VCaP (cell line): ENCODE results near the gene IL17C.
A peak's percentile ranks its signal among the peaks of the same experiment; 100 is the strongest.

Experiments
- H3K27ac ChIP-seq: fragments of 450-650 bp; 2 replicates; pipeline ENCODE4 v1.5.1; 2017
- TF ChIP-seq, protein P1 (sequence below): fragments of 450-650 bp; conservative IDR thresholded peaks from 2 replicates; pipeline ENCODE4 v1.5.1; 2017; ENCODE audit warnings: mild to moderate bottlenecking, moderate library complexity

IL17C gene

DNA sequence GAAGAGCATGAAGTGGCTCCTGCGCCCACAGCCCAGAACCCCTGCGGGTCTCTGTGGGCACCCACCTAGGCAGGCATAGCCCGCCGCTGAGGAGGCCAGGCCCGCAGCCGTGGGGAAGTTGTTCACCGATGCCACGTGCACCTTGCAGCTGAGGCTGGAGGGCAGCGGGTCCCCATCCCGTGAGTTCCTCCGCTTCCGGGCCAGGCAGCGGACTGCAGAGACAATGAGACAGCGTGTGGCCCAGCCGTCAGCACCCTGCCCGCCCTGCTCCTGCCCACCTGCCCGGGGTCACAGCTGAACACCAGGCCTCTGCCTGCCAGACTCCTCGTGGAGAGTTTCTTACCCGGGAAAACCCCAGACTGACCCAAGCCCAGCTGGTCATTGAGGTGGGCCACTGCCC, 19.0 kb downstream of the IL17C start:
- no peak overlapping the region for H3K27ac ChIP-seq
- TF ChIP-seq, protein P1, sequence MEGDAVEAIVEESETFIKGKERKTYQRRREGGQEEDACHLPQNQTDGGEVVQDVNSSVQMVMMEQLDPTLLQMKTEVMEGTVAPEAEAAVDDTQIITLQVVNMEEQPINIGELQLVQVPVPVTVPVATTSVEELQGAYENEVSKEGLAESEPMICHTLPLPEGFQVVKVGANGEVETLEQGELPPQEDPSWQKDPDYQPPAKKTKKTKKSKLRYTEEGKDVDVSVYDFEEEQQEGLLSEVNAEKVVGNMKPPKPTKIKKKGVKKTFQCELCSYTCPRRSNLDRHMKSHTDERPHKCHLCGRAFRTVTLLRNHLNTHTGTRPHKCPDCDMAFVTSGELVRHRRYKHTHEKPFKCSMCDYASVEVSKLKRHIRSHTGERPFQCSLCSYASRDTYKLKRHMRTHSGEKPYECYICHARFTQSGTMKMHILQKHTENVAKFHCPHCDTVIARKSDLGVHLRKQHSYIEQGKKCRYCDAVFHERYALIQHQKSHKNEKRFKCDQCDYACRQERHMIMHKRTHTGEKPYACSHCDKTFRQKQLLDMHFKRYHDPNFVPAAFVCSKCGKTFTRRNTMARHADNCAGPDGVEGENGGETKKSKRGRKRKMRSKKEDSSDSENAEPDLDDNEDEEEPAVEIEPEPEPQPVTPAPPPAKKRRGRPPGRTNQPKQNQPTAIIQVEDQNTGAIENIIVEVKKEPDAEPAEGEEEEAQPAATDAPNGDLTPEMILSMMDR: no peak

DNA sequence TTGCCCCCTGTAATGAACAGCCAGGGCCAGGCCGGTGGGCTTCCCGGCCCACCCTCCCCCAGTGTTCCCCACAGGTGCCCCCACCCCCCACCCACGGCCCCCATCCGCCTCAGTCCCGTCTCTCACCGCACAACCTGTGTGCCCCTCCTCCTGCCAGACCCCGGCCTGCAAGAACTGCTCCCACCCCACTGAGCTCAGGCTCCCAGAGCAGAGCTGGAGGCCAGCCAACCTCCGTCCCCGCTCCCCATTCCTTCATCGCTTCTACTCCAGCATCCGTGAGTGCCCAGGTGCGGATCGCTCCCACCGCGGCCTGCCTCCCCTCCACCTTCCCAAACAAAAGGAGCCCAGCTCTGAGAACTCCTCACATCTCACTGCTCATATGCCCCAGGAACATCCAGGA, 20.3 kb downstream of the IL17C start:
- H3K27ac ChIP-seq: no peak overlapping the region
- TF ChIP-seq, protein P1: no peak

DNA sequence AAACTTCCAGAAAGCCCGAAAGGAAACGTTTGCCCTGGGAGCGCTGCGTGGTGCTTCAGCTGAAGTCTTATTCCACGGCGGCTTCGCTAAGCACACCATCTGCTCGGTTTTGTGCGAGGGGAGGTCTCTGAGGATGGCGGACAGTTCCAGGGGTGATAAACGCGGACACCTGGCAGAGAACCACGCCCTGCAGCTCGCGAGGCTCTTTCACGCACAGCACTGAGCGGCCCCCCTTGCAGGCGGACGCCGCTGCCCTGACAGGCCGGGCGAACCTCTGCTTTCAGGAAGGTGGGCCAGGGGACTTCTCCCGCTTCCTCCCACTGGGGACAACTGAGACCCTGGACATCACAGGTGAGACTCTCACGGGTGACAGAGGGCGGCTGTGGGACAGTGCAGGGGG, 20.8 kb downstream of the IL17C start:
- H3K27ac ChIP-seq: no peak overlapping the region
- TF ChIP-seq, protein P1: no peak

DNA sequence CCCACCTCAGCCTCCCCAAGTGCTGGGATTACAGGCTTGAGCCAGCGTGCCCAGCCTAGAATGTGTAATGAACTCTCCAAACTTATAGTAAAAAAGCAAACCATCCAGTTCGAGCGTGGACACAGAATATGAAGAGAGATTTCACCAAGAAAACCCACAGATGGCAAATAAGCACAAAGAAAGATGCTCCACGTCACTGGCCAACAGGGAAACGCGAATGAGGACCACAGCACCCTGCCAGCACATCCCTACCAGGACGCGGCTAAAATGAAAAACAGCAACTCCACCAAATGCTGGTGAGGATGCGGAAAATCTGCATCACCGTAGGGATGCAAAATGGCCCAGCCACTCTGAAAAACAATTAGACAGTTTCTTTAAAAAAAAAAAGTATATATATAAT, 23.1 kb downstream of the IL17C start:
- TF ChIP-seq, protein P1: no peak
- H3K27ac ChIP-seq: no peak overlapping the region

DNA sequence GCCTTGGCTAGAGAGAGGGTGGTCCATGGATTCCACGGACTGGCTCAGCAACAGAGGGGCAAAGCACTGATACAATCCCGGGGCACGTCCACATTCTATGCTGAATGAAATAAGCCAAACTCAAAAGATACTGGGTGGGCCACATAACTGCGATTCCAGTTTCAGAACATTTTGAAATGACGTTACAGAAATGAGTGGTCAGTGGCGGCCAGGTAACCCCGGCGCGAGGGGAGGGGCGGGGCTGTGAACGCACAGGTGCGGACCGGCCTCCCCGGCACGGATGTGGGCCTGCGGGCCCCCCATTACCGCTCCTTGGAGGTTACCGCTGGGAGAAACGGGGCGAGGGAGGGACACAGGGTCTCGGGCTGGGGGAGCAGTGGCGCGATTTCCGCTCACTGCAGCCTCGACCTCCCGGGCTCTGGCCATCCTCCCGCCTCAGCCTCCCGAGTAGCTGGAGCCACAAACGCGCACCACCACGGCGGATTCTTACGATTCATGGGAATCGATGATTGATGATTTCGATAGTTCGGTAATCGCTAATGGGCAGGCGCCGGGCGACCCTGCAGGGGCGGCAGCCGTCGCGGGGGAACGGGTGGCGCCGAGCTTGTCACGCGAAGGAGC, 24.0 kb downstream of the IL17C start:
- H3K27ac ChIP-seq: peak overlapping the region; percentile 42; the same call in 1 of the 2 replicates
- TF ChIP-seq, protein P1: no peak

DNA sequence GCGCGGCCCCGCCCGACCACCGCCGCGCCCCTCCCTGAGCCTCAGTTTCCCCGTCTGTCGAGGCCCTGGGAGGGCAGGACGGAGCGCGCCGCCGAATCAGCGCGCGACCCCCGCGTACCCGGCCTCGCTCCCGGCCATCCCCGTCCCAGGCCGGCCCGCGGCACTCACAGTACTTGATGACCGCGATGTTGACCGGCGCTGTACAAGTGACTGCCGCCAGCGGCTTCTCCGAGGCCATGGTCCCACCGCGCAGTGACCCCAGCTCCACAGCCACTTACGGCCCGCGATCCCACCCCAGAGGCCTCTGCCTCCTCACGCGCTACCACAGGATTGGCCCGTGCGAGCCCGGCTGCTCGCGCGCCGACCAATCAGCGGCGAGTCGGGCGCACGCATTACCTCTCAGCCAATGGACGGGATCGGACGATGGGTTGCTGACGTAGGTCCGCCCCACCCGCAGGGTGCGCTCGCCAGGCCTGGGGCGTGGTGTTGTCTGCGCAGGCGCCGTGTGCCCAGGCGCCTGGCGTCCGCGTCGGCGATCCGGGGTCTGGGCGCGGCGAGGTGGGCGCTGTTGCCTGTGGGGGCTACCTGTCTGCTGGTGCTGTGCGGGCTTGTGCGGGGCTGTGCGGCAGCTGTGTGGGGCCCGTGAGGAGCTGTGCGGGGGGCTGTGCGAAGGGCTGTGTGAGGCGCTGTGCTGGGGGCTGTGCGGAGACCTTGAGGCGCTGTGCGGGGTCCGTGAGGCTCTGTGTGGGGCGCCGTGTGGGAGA, 24.7 kb downstream of the IL17C start, which contains the start of gene MVD:
Gene MVD, minus strand, starts transcription at position 249 of the 764 bp plus-strand sequence. Its CDS starts 11 bp downstream, at position 238.
- peak within 1 kb of the TSS; percentile 42; the same call in 1 of the 2 replicates for H3K27ac ChIP-seq
- TF ChIP-seq, protein P1: no peak

DNA sequence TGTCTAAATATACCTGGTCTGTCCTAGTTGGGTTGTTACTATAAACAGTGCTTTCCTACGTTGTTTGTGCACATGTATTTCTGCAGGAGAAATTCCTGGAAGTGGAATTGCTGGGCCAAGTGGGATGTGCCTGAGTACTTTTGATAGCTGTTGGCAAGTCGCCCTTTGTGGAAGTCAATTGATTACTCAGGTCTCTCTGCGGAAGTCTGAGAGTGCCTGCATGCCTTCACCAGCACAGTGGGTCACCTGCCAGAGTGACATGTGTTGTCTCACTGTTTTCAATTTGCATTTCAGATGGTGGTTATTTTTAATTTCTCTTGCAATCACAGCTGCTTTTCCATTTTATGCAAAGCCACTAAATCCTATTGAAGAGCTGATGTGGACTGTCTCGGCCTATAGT, 26.8 kb downstream of the IL17C start:
- TF ChIP-seq, protein P1: no peak
- no peak overlapping the region for H3K27ac ChIP-seq
